Right lobe of liver (tissue), 4 donors: ENCODE results near the gene OCIAD1.

Experiments used
- POLR2A ChIP-seq: fragments of 450-650 bp; IDR thresholded peaks from one replicate; pipeline ENCODE4 v1.6.1; 2017; ENCODE audit warnings: antibody characterized with exemption, mild to moderate bottlenecking
- TF ChIP-seq, protein P1 (sequence below), 4 donors: fragments of 200-600 bp in 3 of 4; fragments of 450-650 bp in 1 of 4; IDR thresholded peaks; one replicate each; pipeline versions ENCODE4 v1.5.1 to v1.8.0; 2016 to 2022; ENCODE audit warnings: antibody characterized with exemption in 4 of 4, mild to moderate bottlenecking in 2 of 4
- donor health status: DM: no; HTN: no; CAD: no.
- donor health status: DM: no; HTN: no; CAD: no.
- donor health status: DM: no; HTN: yes; CAD: no.

DNA sequence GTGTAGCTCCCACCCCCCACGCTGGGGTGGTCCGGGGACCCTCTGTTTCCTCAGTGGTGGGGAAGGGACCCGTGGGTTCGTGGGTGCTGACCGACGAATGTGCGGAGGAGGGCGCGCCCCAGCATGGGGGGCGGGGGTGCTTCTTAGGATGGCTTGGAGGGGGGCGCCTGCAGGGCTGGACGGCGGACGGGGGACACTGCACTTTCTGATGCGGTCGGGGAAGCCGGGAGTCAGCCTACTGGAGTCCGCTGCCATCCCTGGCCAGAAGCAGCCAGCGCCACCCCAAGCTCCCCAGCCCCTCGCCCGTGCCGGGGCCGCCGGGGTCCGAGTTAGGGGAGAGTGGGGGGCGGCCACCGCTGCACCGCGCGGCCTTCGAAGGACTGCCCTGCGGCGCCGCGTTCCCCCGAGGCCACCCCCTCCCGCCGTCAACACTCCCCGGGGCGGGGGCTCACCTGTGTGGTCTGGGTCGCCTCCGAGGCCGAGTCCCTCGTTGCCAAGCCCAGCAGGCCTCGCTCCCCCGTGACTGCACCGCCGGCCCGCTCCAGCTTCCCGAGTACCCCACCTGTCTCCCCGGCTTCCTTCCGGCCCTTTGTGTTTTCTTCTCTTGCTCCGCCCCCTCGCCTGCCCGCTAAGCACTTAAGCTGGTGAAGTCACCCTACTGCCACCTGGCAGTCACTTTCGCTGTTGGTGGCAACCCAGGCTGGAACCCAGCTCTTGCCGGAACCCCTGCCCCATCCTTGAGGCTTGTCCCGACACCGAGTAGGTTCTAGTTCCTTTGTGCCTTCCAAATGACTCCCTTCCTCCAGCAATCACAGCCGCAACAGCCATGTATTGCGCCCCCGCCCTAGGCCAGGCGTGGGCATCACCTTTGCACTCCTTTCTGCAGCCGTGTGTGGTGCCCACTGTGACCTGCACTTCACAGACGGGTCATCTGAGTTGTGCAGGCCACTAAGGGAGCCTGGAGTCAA is 75.6 kb downstream of the OCIAD1 start, which contains the start of gene OCIAD2:
- TF ChIP-seq, protein P1, sequence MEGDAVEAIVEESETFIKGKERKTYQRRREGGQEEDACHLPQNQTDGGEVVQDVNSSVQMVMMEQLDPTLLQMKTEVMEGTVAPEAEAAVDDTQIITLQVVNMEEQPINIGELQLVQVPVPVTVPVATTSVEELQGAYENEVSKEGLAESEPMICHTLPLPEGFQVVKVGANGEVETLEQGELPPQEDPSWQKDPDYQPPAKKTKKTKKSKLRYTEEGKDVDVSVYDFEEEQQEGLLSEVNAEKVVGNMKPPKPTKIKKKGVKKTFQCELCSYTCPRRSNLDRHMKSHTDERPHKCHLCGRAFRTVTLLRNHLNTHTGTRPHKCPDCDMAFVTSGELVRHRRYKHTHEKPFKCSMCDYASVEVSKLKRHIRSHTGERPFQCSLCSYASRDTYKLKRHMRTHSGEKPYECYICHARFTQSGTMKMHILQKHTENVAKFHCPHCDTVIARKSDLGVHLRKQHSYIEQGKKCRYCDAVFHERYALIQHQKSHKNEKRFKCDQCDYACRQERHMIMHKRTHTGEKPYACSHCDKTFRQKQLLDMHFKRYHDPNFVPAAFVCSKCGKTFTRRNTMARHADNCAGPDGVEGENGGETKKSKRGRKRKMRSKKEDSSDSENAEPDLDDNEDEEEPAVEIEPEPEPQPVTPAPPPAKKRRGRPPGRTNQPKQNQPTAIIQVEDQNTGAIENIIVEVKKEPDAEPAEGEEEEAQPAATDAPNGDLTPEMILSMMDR (IDR thresholded peaks at IDR 0.05): peak in 3 of 4 donors; percentile 22 to 45 (median 33)
- peak; percentile 57 for TF ChIP-seq POLR2A
